ENCODE measurements around the gene FOXA2. TPM values are rescaled to one million over a fixed set of nuclear protein-coding genes. Genes with fewer than 3 reads are reported as not detected.
A peak's percentile ranks its signal among the peaks of the same experiment; 100 is the strongest.
"Not testable (repeated sequence)": the region's sequence is repeated elsewhere in the genome, so short reads cannot be mapped to it uniquely, and the experiment has no call there.

FOXA2 gene
- polyA plus RNA-seq, 6 donors from 2014 or later, result not detected

GRCh38 chr20:22604815-22605214 lies 20.4 kb upstream of the FOXA2 start:
- no peak overlapping the region for H3K4me3 Mint-ChIP-seq
- no peaks in the 10 kb centered on the region for H3K36me3 Mint-ChIP-seq
- DNase-seq (no peak), ATAC-seq (ENCODE audit: low read depth in 2 of 2) (no peak)
- peak overlapping the region in 1 of 6 donors; percentile 1 for H3K27ac Mint-ChIP-seq
- H3K9me3 Mint-ChIP-seq, result peaks cover 0 to 4% (median 0%) of the 10 kb centered on the region in 7 donors
- H3K4me1 Mint-ChIP-seq, result no peaks in the 10 kb centered on the region
- H3K27me3 Mint-ChIP-seq, result peaks cover 13 to 28% (median 20%) of the 10 kb centered on the region in 3 donors

GRCh38 chr20:22601361-22602141 lies 17.2 kb upstream of the FOXA2 start:
- H3K9me3 Mint-ChIP-seq, result peaks cover 0 to 2% (median 0%) of the 10 kb centered on the region in 7 donors
- peaks cover 25 to 37% (median 28%) of the 10 kb centered on the region in 3 donors for H3K27me3 Mint-ChIP-seq

GRCh38 chr20:22599258-22599657 lies 14.9 kb upstream of the FOXA2 start:
- not testable (repeated sequence) for DNase-seq; ATAC-seq (ENCODE audit: low read depth in 2 of 2); H3K36me3 Mint-ChIP-seq; H3K4me1 Mint-ChIP-seq; H3K27ac Mint-ChIP-seq; H3K9me3 Mint-ChIP-seq; H3K4me3 Mint-ChIP-seq
- peaks cover 34 to 49% (median 40%) of the 10 kb centered on the region in 3 donors for H3K27me3 Mint-ChIP-seq

More at GRCh38 chr20:22601361-22602141, 17.2 kb upstream of the FOXA2 start:
- no peak for DNase-seq
- Mint-ChIP-seq H3K4me1 (no peaks in the 10 kb centered on the region), H3K36me3 (no peaks in the 10 kb centered on the region), H3K4me3 (no peak overlapping the region), H3K27ac (no peak overlapping the region)
- no peak for ATAC-seq (ENCODE audit: low read depth in 2 of 2)

- ATAC-seq (ENCODE audit: low read depth in 2 of 2), result no peak
- Mint-ChIP-seq H3K4me3 (peak overlapping the region in 1 of 8 donors; percentile 21), H3K36me3 (no peaks in the 10 kb centered on the region), H3K27me3 (peaks cover 28 to 44% (median 42%) of the 10 kb centered on the region in 3 donors), H3K4me1 (no peaks in the 10 kb centered on the region), H3K9me3 (peaks cover 0 to 2% (median 0%) of the 10 kb centered on the region in 7 donors), H3K27ac (no peak overlapping the region)
- DNase-seq, result no peak
These were observed 12.9 kb upstream of the FOXA2 start for GRCh38 chr20:22597303-22597702.

GRCh38 chr20:22590662-22591061 lies 6.3 kb upstream of the FOXA2 start:
- ATAC-seq (ENCODE audit: low read depth in 2 of 2) (no peak), DNase-seq (no peak)
- Mint-ChIP-seq H3K27ac (no peak overlapping the region), H3K9me3 (peaks cover 0 to 7% (median 1%) of the 10 kb centered on the region in 7 donors), H3K36me3 (peaks cover 4 to 5% of the 10 kb centered on the region in 2 donors), H3K4me3 (no peak overlapping the region), H3K27me3 (peaks cover 57 to 70% (median 67%) of the 10 kb centered on the region in 3 donors), H3K4me1 (peaks cover 0 to 6% (median 3%) of the 10 kb centered on the region in 3 donors)

GRCh38 chr20:22586645-22587310 lies 2.4 kb upstream of the FOXA2 start:
- ATAC-seq (ENCODE audit: low read depth in 2 of 2) (no peak), DNase-seq (peak; percentile 18)
- Mint-ChIP-seq H3K4me3 (peak overlapping the region in 1 of 8 donors; percentile 25), H3K27me3 (peaks cover 47 to 82% (median 58%) of the 10 kb centered on the region in 3 donors), H3K4me1 (peaks cover 2 to 11% (median 7%) of the 10 kb centered on the region in 3 donors), H3K27ac (no peak overlapping the region), H3K36me3 (peaks cover 4 to 7% of the 10 kb centered on the region in 2 donors), H3K9me3 (peaks cover 0 to 7% (median 1%) of the 10 kb centered on the region in 7 donors)

- peak overlapping the region in 1 of 6 donors; percentile 28 for H3K27ac Mint-ChIP-seq
- peaks cover 4 to 7% of the 10 kb centered on the region in 2 donors for H3K36me3 Mint-ChIP-seq
- H3K4me3 Mint-ChIP-seq, result peak overlapping the region in 3 of 8 donors; percentile 3 to 63 (median 15)
These were observed 1.6 kb upstream of the FOXA2 start for GRCh38 chr20:22585786-22586493.

GRCh38 chr20:22584922-22585785 lies 782 bp upstream of the FOXA2 start:
- Mint-ChIP-seq H3K27ac (peak overlapping the region in 1 of 6 donors; percentile 73), H3K4me3 (peak overlapping the region in 3 of 8 donors; percentile 3 to 63 (median 24)), H3K4me1 (peaks cover 3 to 13% (median 10%) of the 10 kb centered on the region in 3 donors), H3K36me3 (peaks cover 4 to 7% of the 10 kb centered on the region in 2 donors), H3K27me3 (peaks cover 47 to 82% (median 62%) of the 10 kb centered on the region in 3 donors), H3K9me3 (peaks cover 0 to 8% (median 1%) of the 10 kb centered on the region in 7 donors)
- ATAC-seq (ENCODE audit: low read depth in 2 of 2) (no peak), DNase-seq (no peak)

More at GRCh38 chr20:22585786-22586493, 1.6 kb upstream of the FOXA2 start:
- no peak for ATAC-seq (ENCODE audit: low read depth in 2 of 2)
- no peak for DNase-seq
- Mint-ChIP-seq H3K4me1 (peaks cover 3 to 13% (median 10%) of the 10 kb centered on the region in 3 donors), H3K9me3 (peaks cover 0 to 7% (median 1%) of the 10 kb centered on the region in 7 donors), H3K27me3 (peaks cover 47 to 82% (median 62%) of the 10 kb centered on the region in 3 donors)

- peaks cover 2 to 9% of the 10 kb centered on the region in 2 donors for H3K36me3 Mint-ChIP-seq
- no peak for ATAC-seq (ENCODE audit: low read depth in 2 of 2)
- H3K4me3 Mint-ChIP-seq, result peak overlapping the region in 4 of 8 donors; percentile 30 to 80 (median 58)
- H3K27ac Mint-ChIP-seq, result no peak overlapping the region
- peaks cover 3 to 15% (median 10%) of the 10 kb centered on the region in 3 donors for H3K4me1 Mint-ChIP-seq
- DNase-seq, result no peak
- peaks cover 0 to 8% (median 1%) of the 10 kb centered on the region in 7 donors for H3K9me3 Mint-ChIP-seq
- H3K27me3 Mint-ChIP-seq, result peaks cover 44 to 78% (median 57%) of the 10 kb centered on the region in 3 donors
These were observed 425 bp downstream of the FOXA2 start for GRCh38 chr20:22583773-22584521.

GRCh38 chr20:22582964-22583772 lies 1.2 kb downstream of the FOXA2 start:
- Mint-ChIP-seq H3K27me3 (peaks cover 47 to 83% (median 57%) of the 10 kb centered on the region in 3 donors), H3K4me1 (peaks cover 3 to 20% (median 10%) of the 10 kb centered on the region in 3 donors), H3K4me3 (peak overlapping the region in 4 of 8 donors; percentile 32 to 74 (median 50)), H3K27ac (no peak overlapping the region), H3K36me3 (peaks cover 0 to 16% of the 10 kb centered on the region in 2 donors), H3K9me3 (peaks cover 0 to 10% (median 3%) of the 10 kb centered on the region in 7 donors)
- ATAC-seq (ENCODE audit: low read depth in 2 of 2) (no peak), DNase-seq (no peak)

- DNase-seq, result no peak
- Mint-ChIP-seq H3K9me3 (peaks cover 0 to 13% (median 3%) of the 10 kb centered on the region in 7 donors), H3K36me3 (peaks cover 0 to 22% of the 10 kb centered on the region in 2 donors), H3K4me1 (peaks cover 3 to 20% (median 17%) of the 10 kb centered on the region in 3 donors), H3K27ac (no peak overlapping the region), H3K4me3 (peak overlapping the region in 2 of 8 donors; percentile 50 to 54), H3K27me3 (peaks cover 46 to 83% (median 57%) of the 10 kb centered on the region in 3 donors)
- no peak for ATAC-seq (ENCODE audit: low read depth in 2 of 2)
These were observed 1.9 kb downstream of the FOXA2 start for GRCh38 chr20:22582386-22582963.

Data from naive B cell (primary cell).